Measurements from ENCODE around the gene PPTC7. TPM values are rescaled to one million over a fixed set of nuclear protein-coding genes. Genes with fewer than 3 reads are reported as not detected.
"Not testable (repeated sequence)": the region's sequence is repeated elsewhere in the genome, so short reads cannot be mapped to it uniquely, and the experiment has no call there.

Gene PPTC7
- polyA plus RNA-seq, 1 experiment = 11.4 TPM

DNA sequence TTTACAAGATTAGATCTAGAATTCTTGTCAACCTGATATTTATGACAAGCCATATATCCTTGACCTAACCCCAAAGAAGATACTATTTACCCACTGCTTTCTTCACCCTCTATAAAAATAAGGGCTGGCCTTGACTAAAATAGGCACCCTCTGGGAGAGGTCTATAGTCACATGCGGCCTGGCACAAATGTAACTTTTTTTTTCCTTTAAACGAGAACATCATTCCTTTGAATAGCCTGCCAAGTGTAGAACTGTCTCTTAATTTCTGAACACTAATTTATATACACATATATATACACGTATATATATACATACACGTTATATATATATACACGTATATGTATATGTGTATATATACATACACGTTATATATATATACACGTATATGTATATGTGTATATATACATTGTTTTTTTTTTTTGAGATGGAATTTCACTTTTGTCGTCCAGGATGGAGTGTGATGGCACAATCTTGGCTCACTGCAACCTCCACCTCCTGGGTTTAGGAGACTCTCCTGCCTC, 18.6 kb downstream of the PPTC7 start:
- ChIA-PET CTCF (no interaction called here), POLR2A (no interaction called here)
- Histone ChIP-seq H3K9me3 (ENCODE audit: control insufficient read depth, insufficient read depth, low read length) (peaks cover 13% of the 10 kb centered on the region), H3K27ac (ENCODE audit: low read depth, low read length) (no peak overlapping the region), H3K4me3 (ENCODE audit: low read depth, low read length) (no peak overlapping the region), H3K27me3 (ENCODE audit: control insufficient read depth, insufficient read depth, low read length) (no peaks in the 10 kb centered on the region)
- TF ChIP-seq, protein P1, sequence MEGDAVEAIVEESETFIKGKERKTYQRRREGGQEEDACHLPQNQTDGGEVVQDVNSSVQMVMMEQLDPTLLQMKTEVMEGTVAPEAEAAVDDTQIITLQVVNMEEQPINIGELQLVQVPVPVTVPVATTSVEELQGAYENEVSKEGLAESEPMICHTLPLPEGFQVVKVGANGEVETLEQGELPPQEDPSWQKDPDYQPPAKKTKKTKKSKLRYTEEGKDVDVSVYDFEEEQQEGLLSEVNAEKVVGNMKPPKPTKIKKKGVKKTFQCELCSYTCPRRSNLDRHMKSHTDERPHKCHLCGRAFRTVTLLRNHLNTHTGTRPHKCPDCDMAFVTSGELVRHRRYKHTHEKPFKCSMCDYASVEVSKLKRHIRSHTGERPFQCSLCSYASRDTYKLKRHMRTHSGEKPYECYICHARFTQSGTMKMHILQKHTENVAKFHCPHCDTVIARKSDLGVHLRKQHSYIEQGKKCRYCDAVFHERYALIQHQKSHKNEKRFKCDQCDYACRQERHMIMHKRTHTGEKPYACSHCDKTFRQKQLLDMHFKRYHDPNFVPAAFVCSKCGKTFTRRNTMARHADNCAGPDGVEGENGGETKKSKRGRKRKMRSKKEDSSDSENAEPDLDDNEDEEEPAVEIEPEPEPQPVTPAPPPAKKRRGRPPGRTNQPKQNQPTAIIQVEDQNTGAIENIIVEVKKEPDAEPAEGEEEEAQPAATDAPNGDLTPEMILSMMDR (IDR thresholded peaks at IDR 0.05; ENCODE audit: low read depth, low read length) = no peak
- DNase-seq (ENCODE audit: low read depth, low spot score) = no peak

DNA sequence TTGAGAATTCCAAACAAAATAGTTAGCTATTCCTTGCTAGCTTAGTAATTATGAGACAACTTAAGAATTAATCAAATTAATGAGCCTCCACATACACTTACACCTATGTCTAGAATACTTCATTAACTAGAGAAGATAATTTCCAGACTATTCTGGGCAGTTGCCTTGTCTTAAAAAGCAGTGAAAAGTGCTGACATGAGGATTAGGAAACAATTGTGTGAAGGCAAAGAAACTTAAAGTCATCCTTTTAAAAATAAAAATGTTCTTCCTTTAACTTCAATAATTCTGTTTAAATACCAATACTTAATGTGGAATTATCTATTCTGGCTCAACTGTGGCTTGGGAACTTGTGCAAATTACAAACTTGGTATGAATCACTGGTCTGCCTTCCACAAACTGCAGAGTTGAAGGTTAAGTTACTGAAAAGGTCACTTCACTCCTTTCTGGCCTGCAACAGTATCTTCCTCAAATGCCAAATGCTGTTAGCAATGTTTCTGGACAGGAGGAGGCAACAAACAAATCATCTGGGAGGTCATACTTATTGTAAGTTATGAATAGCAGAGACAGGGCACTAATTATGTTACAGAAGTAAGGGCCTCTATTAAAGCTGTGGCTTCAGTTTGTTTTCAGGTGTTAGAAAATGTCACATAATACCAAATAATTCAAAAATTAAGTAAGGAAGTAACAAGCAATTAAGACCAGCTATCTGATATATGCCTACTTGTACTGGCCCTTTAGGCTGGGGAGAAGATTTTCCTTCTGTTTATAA, 19.2 kb downstream of the PPTC7 start:
- no peak for DNase-seq (ENCODE audit: low read depth, low spot score)
- no peaks in the 10 kb centered on the region for H3K27me3 ChIP-seq (ENCODE audit: control insufficient read depth, insufficient read depth, low read length)
- ChIA-PET POLR2A (no interaction called here), CTCF (interaction anchor here (0.7 kb wide), 2 partner anchors 8 to 267 kb away, joined by 3 to 5 read pairs; no protein-coding TSS in a partner anchor)
- peaks cover 8% of the 10 kb centered on the region for H3K9me3 ChIP-seq (ENCODE audit: control insufficient read depth, insufficient read depth, low read length)
- no peak overlapping the region for H3K4me3 ChIP-seq (ENCODE audit: low read depth, low read length)
- TF ChIP-seq, protein P1 (IDR thresholded peaks at IDR 0.05; ENCODE audit: low read depth, low read length) = no peak
- no peak overlapping the region for H3K27ac ChIP-seq (ENCODE audit: low read depth, low read length)

DNA sequence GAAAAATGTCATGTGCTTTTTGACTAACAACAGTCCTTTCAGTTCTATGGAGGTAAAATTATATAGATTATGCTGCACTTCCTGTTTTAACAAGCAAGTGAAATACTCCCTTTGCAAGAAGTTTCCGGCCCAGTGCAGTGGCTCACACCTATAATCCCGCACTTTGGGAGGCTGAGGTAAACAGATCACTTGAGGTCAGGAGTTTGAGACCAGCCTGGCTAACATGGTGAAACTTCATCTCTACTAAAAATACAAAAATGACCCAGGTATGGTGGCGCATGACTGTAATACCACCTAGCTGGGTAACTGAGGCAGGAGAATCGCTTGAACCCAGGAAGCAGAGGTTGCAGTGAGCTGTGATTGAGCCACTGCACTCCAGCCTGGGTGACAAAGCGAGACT, 20.7 kb downstream of the PPTC7 start:
- DNase-seq (ENCODE audit: low read depth, low spot score); H3K9me3 ChIP-seq (ENCODE audit: control insufficient read depth, insufficient read depth, low read length); POLR2A ChIA-PET; H3K27me3 ChIP-seq (ENCODE audit: control insufficient read depth, insufficient read depth, low read length); H3K4me3 ChIP-seq (ENCODE audit: low read depth, low read length); H3K27ac ChIP-seq (ENCODE audit: low read depth, low read length): not testable (repeated sequence)
- CTCF ChIA-PET = interaction anchor here (0.7 kb wide), 1 partner anchor 42 kb away, joined by 7 read pairs; no protein-coding TSS in a partner anchor

DNA sequence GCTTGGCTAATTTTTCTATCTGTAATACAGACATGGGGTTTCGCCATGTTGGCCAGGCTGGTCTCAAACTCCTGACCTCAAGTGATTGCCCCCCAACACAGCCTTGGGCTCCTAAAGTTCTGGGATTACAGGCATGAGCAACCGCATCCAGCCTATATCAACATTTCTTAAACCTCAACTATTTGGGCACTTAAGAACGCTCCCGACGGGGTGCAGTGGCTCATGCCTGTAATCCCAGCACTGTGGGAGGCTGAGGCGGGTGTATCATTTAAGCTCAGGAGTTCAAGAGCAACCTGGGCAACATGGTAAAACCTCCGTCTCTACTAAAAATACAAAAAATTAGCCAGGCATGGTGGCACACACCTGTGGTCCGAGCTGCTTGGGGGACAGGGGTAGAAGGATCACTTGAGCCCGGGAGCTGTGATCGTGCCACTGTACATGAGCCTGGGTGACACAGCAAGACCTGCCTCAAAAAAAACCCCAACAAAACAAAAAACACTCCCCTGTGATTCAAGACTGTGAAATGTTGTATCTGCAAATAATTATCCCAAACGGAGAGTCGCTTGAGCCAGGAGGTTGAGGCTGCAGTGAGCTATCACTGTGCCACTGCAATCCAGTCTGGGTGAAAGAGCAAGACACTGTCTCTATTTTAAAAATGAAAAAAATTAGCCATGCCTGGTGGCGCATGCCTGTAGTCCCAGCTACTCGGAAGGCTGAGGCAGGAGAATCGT, 21.5 kb downstream of the PPTC7 start:
- TF ChIP-seq, protein P1 (IDR thresholded peaks at IDR 0.05; ENCODE audit: low read depth, low read length) = no peak
- DNase-seq (ENCODE audit: low read depth, low spot score) = no peak
- no peaks in the 10 kb centered on the region for H3K27me3 ChIP-seq (ENCODE audit: control insufficient read depth, insufficient read depth, low read length)
- no peak overlapping the region for H3K4me3 ChIP-seq (ENCODE audit: low read depth, low read length)
- POLR2A ChIA-PET = no interaction called here
- H3K27ac ChIP-seq (ENCODE audit: low read depth, low read length) = no peak overlapping the region
- H3K9me3 ChIP-seq (ENCODE audit: control insufficient read depth, insufficient read depth, low read length) = no peaks in the 10 kb centered on the region
- CTCF ChIA-PET = interaction anchor here (0.9 kb wide), 1 partner anchor 40 kb away, joined by 3 read pairs; no protein-coding TSS in a partner anchor

DNA sequence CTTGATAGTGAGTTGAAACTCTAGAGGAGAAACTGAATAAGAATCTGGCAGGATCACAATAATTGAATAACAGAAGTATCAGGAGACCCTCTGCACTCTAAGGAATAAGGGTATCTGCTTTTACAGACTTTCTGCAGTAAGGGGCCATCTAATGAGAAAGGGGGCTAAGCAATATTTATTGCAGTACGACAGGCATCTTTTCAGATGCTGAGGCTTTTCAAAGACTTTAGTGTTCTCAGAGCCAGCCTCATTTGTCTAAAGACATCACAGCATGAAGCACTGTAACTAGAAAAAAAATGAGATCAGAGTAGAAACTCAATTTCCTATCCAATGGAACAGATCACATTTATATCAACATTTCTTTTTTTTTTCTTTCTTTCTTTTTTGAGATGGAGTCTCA, 22.2 kb downstream of the PPTC7 start:
- no peaks in the 10 kb centered on the region for H3K9me3 ChIP-seq (ENCODE audit: control insufficient read depth, insufficient read depth, low read length)
- no peak overlapping the region for H3K27ac ChIP-seq (ENCODE audit: low read depth, low read length)
- H3K27me3 ChIP-seq (ENCODE audit: control insufficient read depth, insufficient read depth, low read length) = no peaks in the 10 kb centered on the region
- ChIA-PET POLR2A (no interaction called here), CTCF (no interaction called here)
- TF ChIP-seq, protein P1 (IDR thresholded peaks at IDR 0.05; ENCODE audit: low read depth, low read length) = no peak
- DNase-seq (ENCODE audit: low read depth, low spot score) = no peak
- no peak overlapping the region for H3K4me3 ChIP-seq (ENCODE audit: low read depth, low read length)

Measured in AG04450 (cell line).